CD4-positive, alpha-beta T cell (primary cell): ENCODE measurements around the gene KLB. TPM values are rescaled to one million over a fixed set of nuclear protein-coding genes. Genes with fewer than 3 reads are reported as not detected.

Experiments used
- ATAC-seq: fragments of 200-7000 bp; cut with Tn5 transposase; one replicate; pipeline ENCODE4 v1.10.0; 2022; ENCODE audit warnings: mild to moderate bottlenecking; ENCODE audit not compliant: poor library complexity
- CTCF ChIA-PET: fragments of 350-600 bp; sonication (Branson Sonifier 250); formaldehyde crosslinking; loops from one replicate; lab custom pipeline; 2021; ENCODE audit warnings: antibody characterized with exemption, inconsistent platforms; lab: Charles Lee
- POLR2A ChIA-PET: fragments of 350-600 bp; sonication (Branson Sonifier 250); formaldehyde crosslinking; loops from one replicate; lab custom pipeline; 2021; ENCODE audit warnings: antibody characterized with exemption, inconsistent platforms; lab: Charles Lee
- DNase-seq, 14 experiments: peaks; one replicate each; pipeline ENCODE4 v3.0.0-alpha.2; 2013 to 2020; ENCODE audit warnings: mixed read lengths in 2 of 14
- H3K27ac ChIP-seq, 2 donors: one replicate each; pipeline versions ENCODE4 v1.5.1 to v1.7.0; 2013; ENCODE audit warnings: low read length in 2 of 2, low read depth in 1 of 2, mild to moderate bottlenecking in 1 of 2
- H3K27me3 ChIP-seq, 2 experiments: 1 replicate in 1 of 2; 2 replicates in 1 of 2; pipeline versions ENCODE4 v1.6.1 to v1.7.0; 2013; ENCODE audit warnings: low read length in 2 of 2, control low read depth in 1 of 2, mild to moderate bottlenecking in 1 of 2, moderate library complexity in 1 of 2; ENCODE audit not compliant: insufficient read depth in 2 of 2, control insufficient read depth in 1 of 2
- H3K36me3 ChIP-seq: one replicate; pipeline ENCODE4 v1.6.1; 2013; ENCODE audit warnings: low read length, control low read depth; ENCODE audit not compliant: insufficient read depth
- H3K4me1 ChIP-seq: one replicate; pipeline ENCODE4 v1.6.1; 2013; ENCODE audit warnings: low read length, control low read depth; ENCODE audit not compliant: insufficient read depth
- H3K4me3 ChIP-seq: one replicate; pipeline ENCODE4 v1.5.1; 2013; ENCODE audit warnings: mild to moderate bottlenecking, low read length, moderate library complexity
- H3K9me3 ChIP-seq, 2 experiments: 1 replicate in 1 of 2; 2 replicates in 1 of 2; pipeline versions ENCODE4 v1.6.1 to v1.7.0; 2013; ENCODE audit warnings: low read length in 2 of 2, mild to moderate bottlenecking in 2 of 2, control low read depth in 1 of 2, moderate library complexity in 1 of 2; ENCODE audit not compliant: control insufficient read depth in 1 of 2, insufficient read depth in 1 of 2
- H3K27ac Mint-ChIP-seq: one replicate; pipeline ENCODE4 v1.8.0; 2020; ENCODE audit warnings: mixed read lengths
- H3K27me3 Mint-ChIP-seq: one replicate; pipeline ENCODE4 v1.8.0; 2021; ENCODE audit warnings: mixed read lengths
- H3K36me3 Mint-ChIP-seq: one replicate; pipeline ENCODE4 v1.8.0; 2021; ENCODE audit warnings: low read depth, mixed read lengths
- H3K4me1 Mint-ChIP-seq: one replicate; pipeline ENCODE4 v1.8.0; 2021; ENCODE audit warnings: low read depth, mixed read lengths
- H3K4me3 Mint-ChIP-seq: one replicate; pipeline ENCODE4 v1.8.0; 2020; ENCODE audit warnings: mild to moderate bottlenecking, mixed read lengths
- H3K9me3 Mint-ChIP-seq: one replicate; pipeline ENCODE4 v1.8.0; 2020; ENCODE audit warnings: mixed read lengths
- intact Hi-C, 2 experiments: fragments of 100-400 bp; cut with DNase I in 1 of 2; cut with micrococcal nuclease in 1 of 2; formaldehyde crosslinking; loops; one replicate each; pipeline versions ENCODE4 v1.15.1 to v1.9.0; 2023 to 2025; cut with DNase I, micrococcal nuclease
- total RNA-seq, 174 experiments: library from RNA in 2 of 174; stranded (reverse) in 2 of 174; gene quantifications; one replicate each; pipeline ENCODE4 v1.2.3 and lab custom pipeline; 2021 to 2026
- TF ChIP-seq, protein P1 (sequence below): fragments of 200-600 bp; IDR thresholded peaks from one replicate; pipeline ENCODE4 v1.8.0; 2022; ENCODE audit warnings: antibody characterized with exemption, mild to moderate bottlenecking

The KLB gene
- total RNA-seq, 2 experiments from 2014 or later = not detected

DNA sequence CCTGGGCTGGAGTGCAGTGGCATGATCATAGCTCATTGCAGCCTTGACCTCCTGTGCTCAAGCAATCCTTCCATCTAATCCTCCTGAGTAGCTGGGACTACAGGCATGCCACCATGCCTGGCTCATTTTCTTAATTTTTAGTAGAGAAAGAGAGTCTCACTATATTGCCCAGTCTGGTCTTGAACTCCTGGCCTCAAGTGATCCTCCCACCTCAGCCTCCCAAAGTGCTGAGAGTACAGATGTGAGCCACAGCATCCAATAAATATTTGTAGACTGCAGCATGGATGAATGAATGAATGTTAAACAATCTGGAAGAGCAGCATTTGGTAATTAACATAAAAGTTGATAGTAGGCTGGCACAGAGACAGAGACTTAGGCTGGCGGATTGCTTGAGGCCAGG, 20.0 kb downstream of the KLB start:
- Histone ChIP-seq H3K27ac (no peak overlapping the region), H3K9me3 (no peaks in the 10 kb centered on the region), H3K4me3 (no peak overlapping the region), H3K4me1 (no peaks in the 10 kb centered on the region), H3K27me3 (no peaks in the 10 kb centered on the region), H3K36me3 (no peaks in the 10 kb centered on the region)
- intact Hi-C loops = no loop called here
- H3K4me3 Mint-ChIP-seq = no peak overlapping the region
- no peaks in the 10 kb centered on the region for H3K27me3 Mint-ChIP-seq
- ChIA-PET POLR2A (no interaction called here), CTCF (no interaction called here)
- no peak overlapping the region for H3K27ac Mint-ChIP-seq
- no peaks in the 10 kb centered on the region for H3K4me1 Mint-ChIP-seq
- ATAC-seq = no peak
- TF ChIP-seq, protein P1, sequence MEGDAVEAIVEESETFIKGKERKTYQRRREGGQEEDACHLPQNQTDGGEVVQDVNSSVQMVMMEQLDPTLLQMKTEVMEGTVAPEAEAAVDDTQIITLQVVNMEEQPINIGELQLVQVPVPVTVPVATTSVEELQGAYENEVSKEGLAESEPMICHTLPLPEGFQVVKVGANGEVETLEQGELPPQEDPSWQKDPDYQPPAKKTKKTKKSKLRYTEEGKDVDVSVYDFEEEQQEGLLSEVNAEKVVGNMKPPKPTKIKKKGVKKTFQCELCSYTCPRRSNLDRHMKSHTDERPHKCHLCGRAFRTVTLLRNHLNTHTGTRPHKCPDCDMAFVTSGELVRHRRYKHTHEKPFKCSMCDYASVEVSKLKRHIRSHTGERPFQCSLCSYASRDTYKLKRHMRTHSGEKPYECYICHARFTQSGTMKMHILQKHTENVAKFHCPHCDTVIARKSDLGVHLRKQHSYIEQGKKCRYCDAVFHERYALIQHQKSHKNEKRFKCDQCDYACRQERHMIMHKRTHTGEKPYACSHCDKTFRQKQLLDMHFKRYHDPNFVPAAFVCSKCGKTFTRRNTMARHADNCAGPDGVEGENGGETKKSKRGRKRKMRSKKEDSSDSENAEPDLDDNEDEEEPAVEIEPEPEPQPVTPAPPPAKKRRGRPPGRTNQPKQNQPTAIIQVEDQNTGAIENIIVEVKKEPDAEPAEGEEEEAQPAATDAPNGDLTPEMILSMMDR = no peak
- DNase-seq = no peak
- H3K36me3 Mint-ChIP-seq = no peaks in the 10 kb centered on the region
- no peaks in the 10 kb centered on the region for H3K9me3 Mint-ChIP-seq

DNA sequence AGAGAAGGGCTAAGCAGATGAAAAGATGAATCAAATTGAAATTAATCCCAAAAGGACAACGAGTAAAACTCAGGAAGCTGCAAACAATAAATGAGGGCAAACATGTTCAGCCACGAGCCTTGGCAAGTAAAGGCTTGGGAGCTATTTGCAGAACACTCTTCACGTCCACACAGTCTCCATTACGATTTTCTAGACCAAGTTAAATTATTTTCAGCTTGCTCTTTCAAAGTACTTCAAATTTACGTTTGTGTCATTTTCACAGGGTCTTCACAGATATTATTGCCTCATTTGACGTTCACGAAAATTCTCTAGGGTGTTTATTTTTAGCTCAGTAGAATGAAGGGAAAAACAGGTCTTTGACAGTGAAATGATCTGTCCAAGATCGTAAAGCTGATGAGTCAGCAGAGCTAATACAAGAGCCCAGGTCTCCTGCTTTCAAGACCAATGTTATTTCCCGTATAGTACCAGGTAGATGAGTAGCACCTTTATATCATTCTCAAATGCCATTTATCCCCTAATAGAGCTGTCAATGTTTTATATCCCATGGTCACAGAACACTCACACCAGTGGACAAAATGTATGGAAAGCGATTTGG, 20.9 kb downstream of the KLB start:
- ChIA-PET POLR2A (no interaction called here), CTCF (no interaction called here)
- TF ChIP-seq, protein P1 = no peak
- no peaks in the 10 kb centered on the region for H3K27me3 Mint-ChIP-seq
- no peak overlapping the region for H3K27ac Mint-ChIP-seq
- intact Hi-C loops = no loop called here
- H3K4me3 Mint-ChIP-seq = no peak overlapping the region
- H3K27me3 ChIP-seq = no peaks in the 10 kb centered on the region
- no peak overlapping the region for H3K4me3 ChIP-seq
- ATAC-seq (no peak), DNase-seq (no peak)
- H3K36me3 ChIP-seq = no peaks in the 10 kb centered on the region
- no peaks in the 10 kb centered on the region for H3K4me1 ChIP-seq
- no peaks in the 10 kb centered on the region for H3K4me1 Mint-ChIP-seq
- H3K36me3 Mint-ChIP-seq = no peaks in the 10 kb centered on the region
- no peak overlapping the region for H3K27ac ChIP-seq
- H3K9me3 Mint-ChIP-seq = no peaks in the 10 kb centered on the region
- no peaks in the 10 kb centered on the region for H3K9me3 ChIP-seq

DNA sequence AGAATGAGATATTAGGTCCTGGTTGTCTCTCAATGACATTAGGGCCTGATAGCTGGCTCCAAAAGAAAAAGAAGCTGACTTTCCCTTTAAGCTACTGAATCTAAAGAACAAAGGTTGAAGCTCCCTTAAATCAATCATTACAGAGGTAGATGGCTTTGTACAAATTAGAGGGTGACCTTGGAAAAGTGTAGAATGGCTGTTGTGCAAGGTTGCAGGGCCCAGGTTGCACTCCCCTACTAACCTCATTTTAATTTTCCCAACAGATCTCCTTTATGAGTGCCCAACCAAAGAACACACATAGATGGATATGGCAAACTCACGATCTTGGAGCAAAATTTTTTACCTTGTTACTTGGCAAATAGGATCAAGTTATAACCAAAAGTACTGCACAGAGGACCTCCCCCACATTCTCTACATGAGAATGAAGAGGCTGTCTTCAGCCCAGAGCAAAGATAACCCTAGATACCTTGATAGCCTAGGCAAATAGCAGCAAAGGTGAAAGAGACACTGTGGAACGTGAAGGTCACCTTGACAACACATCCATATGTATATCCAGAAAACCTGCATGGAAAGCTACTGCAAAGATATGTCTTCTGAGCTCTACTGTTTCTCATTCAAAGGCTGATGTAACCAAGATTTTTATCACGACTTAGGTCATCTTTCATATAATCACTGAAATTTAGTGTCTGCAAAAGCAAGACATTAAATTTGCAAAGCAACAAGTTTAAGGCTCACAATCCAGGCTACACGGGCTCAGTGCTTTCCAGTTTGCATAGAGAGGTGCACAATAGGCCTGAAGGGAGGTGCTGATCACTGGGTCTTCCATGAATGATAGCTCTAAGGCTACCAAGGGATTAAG, 23.0 kb downstream of the KLB start:
- POLR2A ChIA-PET = interaction anchor here (0.6 to 1.2 kb wide), 3 partner anchors 21 to 106 kb away, joined by 3 read pairs; partner anchors contain the start of gene RFC1
- Histone ChIP-seq H3K36me3 (no peaks in the 10 kb centered on the region), H3K4me1 (no peaks in the 10 kb centered on the region), H3K9me3 (no peaks in the 10 kb centered on the region), H3K27ac (no peak overlapping the region), H3K4me3 (no peak overlapping the region), H3K27me3 (no peaks in the 10 kb centered on the region)
- no peak for ATAC-seq
- Mint-ChIP-seq H3K9me3 (no peaks in the 10 kb centered on the region), H3K27me3 (no peaks in the 10 kb centered on the region), H3K36me3 (no peaks in the 10 kb centered on the region), H3K4me3 (no peak overlapping the region), H3K4me1 (no peaks in the 10 kb centered on the region), H3K27ac (no peak overlapping the region)
- intact Hi-C loops = no loop called here
- TF ChIP-seq, protein P1 = no peak
- DNase-seq = no peak
- CTCF ChIA-PET = interaction anchor here (0.6 kb wide), 1 partner anchor 326 kb away, joined by 4 read pairs; no protein-coding TSS in a partner anchor
